ENCODE results near the gene MICAL2. TPM values are rescaled to one million over a fixed set of nuclear protein-coding genes. Genes with fewer than 3 reads are reported as not detected.

MICAL2 gene
- total and polyA plus RNA-seq, 2 of the 8 experiments (the other 6 are each of a cell fraction or from before 2014, with no cell fraction given), result 1.3 to 4.1 TPM

DNA sequence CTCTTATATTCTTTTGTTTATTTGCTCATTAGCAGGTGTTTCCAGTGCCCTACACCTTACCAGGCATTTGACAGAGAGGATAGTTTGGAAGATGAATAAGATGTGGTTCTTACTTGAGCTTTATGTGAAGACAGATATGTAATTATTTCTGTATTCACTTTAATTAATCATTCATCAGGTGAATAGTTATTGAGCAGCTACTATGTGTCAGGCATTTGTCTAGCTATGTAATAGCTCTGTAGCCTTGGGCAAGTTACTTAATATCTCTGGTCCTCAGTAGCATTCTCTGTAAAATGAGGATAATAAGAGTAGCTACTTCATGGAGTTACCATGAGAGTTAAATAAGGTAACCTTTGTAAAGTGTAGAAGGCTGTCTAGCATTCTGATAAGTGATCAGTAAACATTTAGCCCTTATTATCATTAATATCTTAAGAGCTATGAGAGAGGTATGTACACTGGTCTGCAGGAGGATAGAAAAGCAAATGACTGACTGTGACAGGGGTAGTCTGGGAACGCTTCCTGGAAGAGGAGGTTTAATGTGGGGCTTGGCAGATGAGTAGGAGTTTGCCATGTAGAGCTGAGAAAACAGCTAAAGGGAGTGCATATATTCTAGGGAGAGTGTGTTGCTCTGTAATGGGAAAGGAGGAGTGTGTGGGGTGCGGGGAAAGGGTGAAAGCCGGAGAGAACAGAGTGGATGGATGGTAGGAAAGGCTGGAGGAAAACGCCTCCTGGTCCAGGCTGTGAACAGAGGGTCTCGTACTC is 56.1 kb downstream of the MICAL2 start (continued):
- TF ChIP-seq, protein P1, sequence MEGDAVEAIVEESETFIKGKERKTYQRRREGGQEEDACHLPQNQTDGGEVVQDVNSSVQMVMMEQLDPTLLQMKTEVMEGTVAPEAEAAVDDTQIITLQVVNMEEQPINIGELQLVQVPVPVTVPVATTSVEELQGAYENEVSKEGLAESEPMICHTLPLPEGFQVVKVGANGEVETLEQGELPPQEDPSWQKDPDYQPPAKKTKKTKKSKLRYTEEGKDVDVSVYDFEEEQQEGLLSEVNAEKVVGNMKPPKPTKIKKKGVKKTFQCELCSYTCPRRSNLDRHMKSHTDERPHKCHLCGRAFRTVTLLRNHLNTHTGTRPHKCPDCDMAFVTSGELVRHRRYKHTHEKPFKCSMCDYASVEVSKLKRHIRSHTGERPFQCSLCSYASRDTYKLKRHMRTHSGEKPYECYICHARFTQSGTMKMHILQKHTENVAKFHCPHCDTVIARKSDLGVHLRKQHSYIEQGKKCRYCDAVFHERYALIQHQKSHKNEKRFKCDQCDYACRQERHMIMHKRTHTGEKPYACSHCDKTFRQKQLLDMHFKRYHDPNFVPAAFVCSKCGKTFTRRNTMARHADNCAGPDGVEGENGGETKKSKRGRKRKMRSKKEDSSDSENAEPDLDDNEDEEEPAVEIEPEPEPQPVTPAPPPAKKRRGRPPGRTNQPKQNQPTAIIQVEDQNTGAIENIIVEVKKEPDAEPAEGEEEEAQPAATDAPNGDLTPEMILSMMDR (IDR thresholded peaks at IDR 0.05; ENCODE audit: control extremely low read depth in 1 of 3, insufficient read depth in 1 of 3, low read depth in 1 of 3, low read length in 3 of 3), result no peak
- no peak for TF ChIP-seq SAP30 (IDR thresholded peaks at IDR 0.05; ENCODE audit: insufficient read depth, insufficient replicate concordance, low read length)

All from H1 (cell line).